K562 (cell line): ENCODE measurements around the gene FETUB. TPM values are rescaled to one million over a fixed set of nuclear protein-coding genes. Genes with fewer than 3 reads are reported as not detected.

Source experiments
- CXXC5 ChIP-seq: fragments of 250-450 bp; sonication (Bioruptor Pico); IDR thresholded peaks from 2 replicates; pipeline ENCODE4 v1.8.0; 2022; ENCODE audit warnings: inconsistent platforms, mild to moderate bottlenecking, moderate library complexity
- EP400 ChIP-seq: fragments of 450-650 bp; IDR thresholded peaks from 2 replicates; pipeline ENCODE4 v1.6.1; 2017; ENCODE audit warnings: antibody characterized with exemption, mild to moderate bottlenecking, moderate library complexity
- GABPA ChIP-seq: fragments of 200-800 bp; sonication (Bioruptor generic); conservative IDR thresholded peaks from 2 replicates; pipeline ENCODE4 v1.6.1; 2016; ENCODE audit warnings: low read depth, missing genetic modification characterization, missing compliant biosample characterization
- MAZ ChIP-seq, 2 experiments: fragments of 450-650 bp in 1 of 2; sonication (generic) in 1 of 2; formaldehyde crosslinking; IDR thresholded peaks in 1 of 2; conservative IDR thresholded peaks in 1 of 2; 2 replicates each; pipeline versions ENCODE4 v1.4.0 to v1.5.0; 2020; ENCODE audit warnings: mild to moderate bottlenecking in 1 of 2, missing genetic modification reagents in 1 of 2
- OTX1 ChIP-seq: fragments of 450-650 bp; formaldehyde crosslinking; IDR thresholded peaks from 2 replicates; pipeline ENCODE4 v1.4.0; 2022; ENCODE audit warnings: mild to moderate bottlenecking
- SIX5 ChIP-seq, 2 experiments: IDR thresholded peaks; 2 replicates each; pipeline ENCODE4 v1.6.1; 2011; ENCODE audit warnings: low read length in 2 of 2, borderline replicate concordance in 1 of 2, low read depth in 1 of 2, mild to moderate bottlenecking in 1 of 2, moderate library complexity in 1 of 2; ENCODE audit not compliant: insufficient read depth in 1 of 2
- SOX6 ChIP-seq: fragments of 450-650 bp; IDR thresholded peaks from 2 replicates; pipeline ENCODE4 v1.6.1; 2014; ENCODE audit warnings: mild to moderate bottlenecking
- ZNF24 ChIP-seq: fragments of 450-650 bp; IDR thresholded peaks from 2 replicates; pipeline ENCODE4 v1.6.1; 2016
- polyA plus RNA-seq, 8 experiments: library from polyadenylated mRNA; depleted of rRNA in 4 of 8; stranded (reverse) in 5 of 8; unstranded in 3 of 8; fragments of >200 nt; fragmentation: Nextera tagmentation in 2 of 8; fragmentation: Illumina TruSeq in 1 of 8; extraction: Ambion mirVana in 2 of 8; extraction: Trizol in 1 of 8; gene quantifications; 2 replicates each; pipeline versions ENCODE4 v1.2.1 to v1.2.3, GENCODE V29; 2011 to 2014; ENCODE audit warnings: inconsistent platforms in 1 of 8, missing spikeins in 1 of 8
- total RNA-seq, 7 experiments: library from RNA; depleted of rRNA in 6 of 7; stranded (reverse); fragments of >200 nt in 6 of 7; fragmentation: Illumina TruSeq in 2 of 7; extraction: Trizol in 2 of 7; gene quantifications; 2 replicates each; pipeline versions ENCODE4 v1.2.1 to v1.2.3, GENCODE V29; 2011 to 2021; ENCODE audit warnings: low replicate concordance in 1 of 7
- TF ChIP-seq, protein P1 (sequence below), 2 experiments: fragments of 450-650 bp in 1 of 2; sonication (generic) in 1 of 2; formaldehyde crosslinking in 1 of 2; IDR thresholded peaks in 1 of 2; conservative IDR thresholded peaks in 1 of 2; 2 replicates each; pipeline versions ENCODE4 v1.6.1 to v1.8.1; 2016 to 2023; ENCODE audit warnings: mild to moderate bottlenecking in 2 of 2, moderate library complexity in 2 of 2, inconsistent platforms in 1 of 2, missing genetic modification reagents in 1 of 2
- TF ChIP-seq, protein P2 (sequence below): fragments of 450-650 bp; IDR thresholded peaks from 2 replicates; pipeline ENCODE4 v1.6.1; 2016; ENCODE audit warnings: missing biosample characterization, missing genetic modification characterization
- TF ChIP-seq, protein P3 (sequence below), 3 experiments: fragments of 200-800 bp in 1 of 3; sonication (Bioruptor generic) in 1 of 3; sonication (generic) in 1 of 3; formaldehyde crosslinking in 1 of 3; IDR thresholded peaks; 2 replicates each; pipeline versions ENCODE4 v1.6.1 to v1.8.0; 2016 to 2022; ENCODE audit warnings: mild to moderate bottlenecking in 2 of 3, missing compliant biosample characterization in 2 of 3, missing genetic modification characterization in 2 of 3, missing genetic modification reagents in 1 of 3
- TF ChIP-seq, protein P4 (sequence below), 2 experiments: fragments of 450-650 bp; formaldehyde crosslinking in 1 of 2; IDR thresholded peaks; 2 replicates each; pipeline versions ENCODE4 v1.4.0 to v1.6.1; 2014 to 2020; ENCODE audit warnings: mild to moderate bottlenecking in 2 of 2, borderline replicate concordance in 1 of 2, low read depth in 1 of 2
- TF ChIP-seq, protein P5 (sequence below): fragments of 450-650 bp; formaldehyde crosslinking; IDR thresholded peaks from 2 replicates; pipeline ENCODE4 v1.4.0; 2022; ENCODE audit warnings: mild to moderate bottlenecking, moderate library complexity

The FETUB gene
- total and polyA plus RNA-seq, 9 of the 15 experiments (the other 6 are each of a cell fraction or from before 2014, with no cell fraction given): not detected

DNA sequence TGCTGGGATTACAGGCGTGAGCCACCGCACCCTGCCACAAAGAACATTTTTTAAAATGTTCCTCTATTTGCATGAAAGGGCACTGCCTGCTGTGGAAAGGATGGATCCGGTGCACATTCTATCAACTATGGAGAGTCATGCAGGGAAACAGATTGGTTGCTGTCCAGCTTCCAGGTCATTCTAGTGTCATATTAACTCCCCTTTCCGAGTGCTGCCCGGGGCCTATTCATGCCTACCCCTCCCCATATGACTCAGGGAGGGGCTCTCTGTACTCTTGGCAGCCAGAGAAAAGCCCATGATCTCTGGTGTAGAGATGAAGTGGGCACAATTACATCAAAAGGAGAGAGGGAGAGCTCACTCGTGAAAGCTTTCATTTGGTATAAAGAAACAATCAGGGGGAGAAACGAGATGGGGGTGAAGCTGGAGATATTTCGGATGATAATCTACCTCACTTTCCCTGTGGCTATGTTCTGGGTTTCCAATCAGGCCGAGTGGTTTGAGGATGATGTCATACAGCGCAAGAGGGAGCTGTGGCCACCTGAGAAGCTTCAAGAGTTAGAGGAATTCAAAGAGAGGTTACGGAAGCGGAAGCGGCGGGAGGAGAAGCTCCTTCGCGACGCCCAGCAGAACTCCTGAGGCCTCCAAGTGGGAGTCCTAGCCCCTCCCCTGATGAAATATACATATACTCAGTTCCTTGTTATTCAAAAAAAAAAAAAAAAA lies 43.5 kb upstream of the FETUB start (continued):
- TF ChIP-seq MAZ (CRISPR knock-in tag; conservative IDR thresholded peaks at IDR 0.05 in 1 of 2, IDR thresholded peaks at IDR 0.05 in 1 of 2): peak; percentile 13 to 44; a peak in 2 of 4 replicates
- no peak for TF ChIP-seq OTX1 (CRISPR knock-in tag)
- TF ChIP-seq, protein P1, sequence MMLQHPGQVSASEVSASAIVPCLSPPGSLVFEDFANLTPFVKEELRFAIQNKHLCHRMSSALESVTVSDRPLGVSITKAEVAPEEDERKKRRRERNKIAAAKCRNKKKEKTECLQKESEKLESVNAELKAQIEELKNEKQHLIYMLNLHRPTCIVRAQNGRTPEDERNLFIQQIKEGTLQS (IDR thresholded peaks at IDR 0.05): peak; percentile 96
- TF ChIP-seq, protein P1 (CRISPR knock-in tag; conservative IDR thresholded peaks at IDR 0.05): no peak
- TF ChIP-seq ZNF24: no peak
- TF ChIP-seq, protein P2, sequence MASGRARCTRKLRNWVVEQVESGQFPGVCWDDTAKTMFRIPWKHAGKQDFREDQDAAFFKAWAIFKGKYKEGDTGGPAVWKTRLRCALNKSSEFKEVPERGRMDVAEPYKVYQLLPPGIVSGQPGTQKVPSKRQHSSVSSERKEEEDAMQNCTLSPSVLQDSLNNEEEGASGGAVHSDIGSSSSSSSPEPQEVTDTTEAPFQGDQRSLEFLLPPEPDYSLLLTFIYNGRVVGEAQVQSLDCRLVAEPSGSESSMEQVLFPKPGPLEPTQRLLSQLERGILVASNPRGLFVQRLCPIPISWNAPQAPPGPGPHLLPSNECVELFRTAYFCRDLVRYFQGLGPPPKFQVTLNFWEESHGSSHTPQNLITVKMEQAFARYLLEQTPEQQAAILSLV (tag): peak; percentile 51; the same call in 1 of the 2 replicates
- TF ChIP-seq, protein P3, sequence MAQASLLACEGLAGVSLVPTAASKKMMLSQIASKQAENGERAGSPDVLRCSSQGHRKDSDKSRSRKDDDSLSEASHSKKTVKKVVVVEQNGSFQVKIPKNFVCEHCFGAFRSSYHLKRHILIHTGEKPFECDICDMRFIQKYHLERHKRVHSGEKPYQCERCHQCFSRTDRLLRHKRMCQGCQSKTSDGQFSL (CRISPR knock-in tag; IDR thresholded peaks at IDR 0.05): no peak
- TF ChIP-seq, protein P3 (tag; IDR thresholded peaks at IDR 0.05): peak in 1 of 2 experiments; percentile 41; a peak in 1 of 4 replicates
- TF ChIP-seq GABPA: peak; percentile 76
- TF ChIP-seq, protein P4, sequence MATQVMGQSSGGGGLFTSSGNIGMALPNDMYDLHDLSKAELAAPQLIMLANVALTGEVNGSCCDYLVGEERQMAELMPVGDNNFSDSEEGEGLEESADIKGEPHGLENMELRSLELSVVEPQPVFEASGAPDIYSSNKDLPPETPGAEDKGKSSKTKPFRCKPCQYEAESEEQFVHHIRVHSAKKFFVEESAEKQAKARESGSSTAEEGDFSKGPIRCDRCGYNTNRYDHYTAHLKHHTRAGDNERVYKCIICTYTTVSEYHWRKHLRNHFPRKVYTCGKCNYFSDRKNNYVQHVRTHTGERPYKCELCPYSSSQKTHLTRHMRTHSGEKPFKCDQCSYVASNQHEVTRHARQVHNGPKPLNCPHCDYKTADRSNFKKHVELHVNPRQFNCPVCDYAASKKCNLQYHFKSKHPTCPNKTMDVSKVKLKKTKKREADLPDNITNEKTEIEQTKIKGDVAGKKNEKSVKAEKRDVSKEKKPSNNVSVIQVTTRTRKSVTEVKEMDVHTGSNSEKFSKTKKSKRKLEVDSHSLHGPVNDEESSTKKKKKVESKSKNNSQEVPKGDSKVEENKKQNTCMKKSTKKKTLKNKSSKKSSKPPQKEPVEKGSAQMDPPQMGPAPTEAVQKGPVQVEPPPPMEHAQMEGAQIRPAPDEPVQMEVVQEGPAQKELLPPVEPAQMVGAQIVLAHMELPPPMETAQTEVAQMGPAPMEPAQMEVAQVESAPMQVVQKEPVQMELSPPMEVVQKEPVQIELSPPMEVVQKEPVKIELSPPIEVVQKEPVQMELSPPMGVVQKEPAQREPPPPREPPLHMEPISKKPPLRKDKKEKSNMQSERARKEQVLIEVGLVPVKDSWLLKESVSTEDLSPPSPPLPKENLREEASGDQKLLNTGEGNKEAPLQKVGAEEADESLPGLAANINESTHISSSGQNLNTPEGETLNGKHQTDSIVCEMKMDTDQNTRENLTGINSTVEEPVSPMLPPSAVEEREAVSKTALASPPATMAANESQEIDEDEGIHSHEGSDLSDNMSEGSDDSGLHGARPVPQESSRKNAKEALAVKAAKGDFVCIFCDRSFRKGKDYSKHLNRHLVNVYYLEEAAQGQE (IDR thresholded peaks at IDR 0.05; ENCODE audit: borderline replicate concordance): peak; percentile 49
- TF ChIP-seq, protein P4 (CRISPR knock-in tag; IDR thresholded peaks at IDR 0.05; ENCODE audit: low read depth): no peak
- peak; percentile 57 for TF ChIP-seq EP400
- no peak for TF ChIP-seq SIX5 (IDR thresholded peaks at IDR 0.05; ENCODE audit: borderline replicate concordance in 1 of 2, insufficient read depth in 1 of 2, low read depth in 1 of 2, low read length in 2 of 2)
- TF ChIP-seq, protein P5, sequence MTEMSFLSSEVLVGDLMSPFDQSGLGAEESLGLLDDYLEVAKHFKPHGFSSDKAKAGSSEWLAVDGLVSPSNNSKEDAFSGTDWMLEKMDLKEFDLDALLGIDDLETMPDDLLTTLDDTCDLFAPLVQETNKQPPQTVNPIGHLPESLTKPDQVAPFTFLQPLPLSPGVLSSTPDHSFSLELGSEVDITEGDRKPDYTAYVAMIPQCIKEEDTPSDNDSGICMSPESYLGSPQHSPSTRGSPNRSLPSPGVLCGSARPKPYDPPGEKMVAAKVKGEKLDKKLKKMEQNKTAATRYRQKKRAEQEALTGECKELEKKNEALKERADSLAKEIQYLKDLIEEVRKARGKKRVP (CRISPR knock-in tag): peak; percentile 78
- TF ChIP-seq SOX6: peak; percentile 45; the same call in 1 of the 2 replicates
- peak; percentile 65 for TF ChIP-seq CXXC5 (CRISPR knock-in tag)
